Fibroblast of skin of scalp (primary cell): ENCODE results near the gene PTGR1.

Source experiments
- DNase-seq: peaks from one replicate; pipeline ENCODE4 v3.0.0-alpha.2; 2013

PTGR1 gene

GRCh38 chr9:111533099-111533790 lies 66.2 kb downstream of the PTGR1 start:
- DNase-seq: no peak

- DNase-seq: no peak
These were observed 67.7 kb downstream of the PTGR1 start for GRCh38 chr9:111531716-111532115.

GRCh38 chr9:111529787-111530186 lies 69.7 kb downstream of the PTGR1 start:
- no peak for DNase-seq

- no peak for DNase-seq
These were observed 72.1 kb downstream of the PTGR1 start for GRCh38 chr9:111527347-111527746.

GRCh38 chr9:111525056-111525977 lies 74.1 kb downstream of the PTGR1 start, which contains the start of gene ZNF483:
Gene ZNF483, plus strand, starts transcription at chr9:111525179. Its CDS starts 2,217 bp downstream, at chr9:111527396.
- DNase-seq: peak; percentile 61

GRCh38 chr9:111524731-111525055 lies 74.8 kb downstream of the PTGR1 start:
- no peak for DNase-seq

GRCh38 chr9:111516061-111516465 lies 83.4 kb downstream of the PTGR1 start:
- DNase-seq: peak; percentile 14

GRCh38 chr9:111514967-111515366 lies 84.5 kb downstream of the PTGR1 start:
- no peak for DNase-seq
